Lower lobe of right lung (tissue), 2 donors: ENCODE results near the gene USP17L11. TPM values are rescaled to one million over a fixed set of nuclear protein-coding genes. Genes with fewer than 3 reads are reported as not detected.
"Not testable (repeated sequence)": the region's sequence is repeated elsewhere in the genome, so short reads cannot be mapped to it uniquely, and the experiment has no call there.

ENCODE experiments used
- ATAC-seq, 2 donors: fragments of 200-7000 bp; cut with Tn5 transposase; one replicate each; pipeline ENCODE4 v1.9.1; 2020 to 2022; ENCODE audit warnings: mild to moderate bottlenecking in 2 of 2, moderate library complexity in 2 of 2
- DNase-seq: peaks from one replicate; pipeline ENCODE4 v3.0.0-alpha.2; 2020
- H3K27ac ChIP-seq: fragments of 200-600 bp; one replicate; pipeline ENCODE4 v1.8.0; 2022
- H3K27me3 ChIP-seq: fragments of 200-600 bp; one replicate; pipeline ENCODE4 v1.8.0; 2022; ENCODE audit warnings: low read depth
- H3K36me3 ChIP-seq: fragments of 200-600 bp; one replicate; pipeline ENCODE4 v1.8.0; 2022; ENCODE audit warnings: mild to moderate bottlenecking
- H3K4me1 ChIP-seq: fragments of 200-600 bp; one replicate; pipeline ENCODE4 v1.8.0; 2022
- H3K4me3 ChIP-seq: fragments of 200-600 bp; one replicate; pipeline ENCODE4 v1.8.0; 2022; ENCODE audit warnings: mild to moderate bottlenecking
- H3K9me3 ChIP-seq: fragments of 200-600 bp; one replicate; pipeline ENCODE4 v1.8.0; 2022
- intact Hi-C: fragments of 100-400 bp; cut with DNase I; formaldehyde crosslinking; loops from one replicate; pipeline ENCODE4 v1.11.0; 2022
- total RNA-seq: library from RNA; stranded (reverse); fragmentation: NEBNext Ultra II Directional; extraction: Animal tissue kit (Norgen Biotek cat#: 25700); gene quantifications from one replicate; pipeline ENCODE4 v1.2.1, GENCODE V29; 2021
- donor health status: DM: no; HTN: yes; CAD: no; lungs with severe emphysema.

Gene USP17L11
- total RNA-seq, 1 donor from 2014 or later: not detected

GRCh38 chr4:9253078-9253477 lies 37.9 kb downstream of the USP17L11 start, which contains the start of gene USP17L19:
TSS of gene USP17L19 (plus strand) at chr4:9253378. CDS start at chr4:9253378, 0 bp downstream.
- H3K27me3 ChIP-seq, DNase-seq, H3K4me1 ChIP-seq, H3K9me3 ChIP-seq, H3K27ac ChIP-seq, intact Hi-C loops, ATAC-seq, H3K4me3 ChIP-seq, H3K36me3 ChIP-seq: not testable (repeated sequence)

DNA sequence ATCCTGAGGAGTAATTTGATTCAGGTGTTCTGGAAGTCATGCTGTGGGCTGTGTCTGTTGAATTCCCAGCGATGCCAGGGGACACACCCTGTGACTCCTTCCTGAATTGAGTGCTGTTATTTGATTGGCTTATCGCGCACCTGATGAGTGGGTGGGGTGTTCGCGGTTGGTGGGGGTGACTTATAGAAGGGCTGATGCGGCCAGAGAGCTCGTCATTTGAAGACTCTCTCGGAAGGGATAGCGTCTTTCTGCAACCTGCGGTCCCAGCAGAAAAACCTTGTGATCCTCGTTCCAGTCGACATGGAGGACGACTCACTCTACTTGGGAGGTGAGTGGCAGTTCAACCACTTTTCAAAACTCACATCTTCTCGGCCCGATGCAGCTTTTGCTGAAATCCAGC lies 42.6 kb downstream of the USP17L11 start, which contains the start of gene USP17L20:
TSS of gene USP17L20 (plus strand) at position 301 of the 400 bp plus-strand sequence. CDS start at position 301, 0 bp downstream.
- H3K27ac ChIP-seq, H3K4me1 ChIP-seq, DNase-seq, H3K36me3 ChIP-seq, H3K27me3 ChIP-seq, ATAC-seq, H3K9me3 ChIP-seq, intact Hi-C loops, H3K4me3 ChIP-seq: not testable (repeated sequence)

GRCh38 chr4:9262572-9262971 lies 47.4 kb downstream of the USP17L11 start, which contains the start of gene USP17L21:
TSS of gene USP17L21 (plus strand) at chr4:9262872. CDS start at chr4:9262872, 0 bp downstream.
- intact Hi-C loops, ATAC-seq, H3K4me1 ChIP-seq, H3K36me3 ChIP-seq, DNase-seq, H3K9me3 ChIP-seq, H3K27ac ChIP-seq, H3K27me3 ChIP-seq, H3K4me3 ChIP-seq: not testable (repeated sequence)

Other genes with a start within 250 kb of the USP17L11 start
- gene FAM90A26, start 45.0 kb upstream of the USP17L11 start, total RNA-seq: not detected
- not detected for gene USP17L10, start 4.7 kb upstream of the USP17L11 start, total RNA-seq
- gene USP17L12, start 4.7 kb downstream of the USP17L11 start, total RNA-seq: not detected
- gene USP17L13, start 9.5 kb downstream of the USP17L11 start, total RNA-seq: not detected
- gene USP17L15, start 19.0 kb downstream of the USP17L11 start, total RNA-seq: not detected
- not detected for gene USP17L17, start 28.5 kb downstream of the USP17L11 start, total RNA-seq
- not detected for gene USP17L18, start 33.2 kb downstream of the USP17L11 start, total RNA-seq
- not detected for gene USP17L19, start 38.0 kb downstream of the USP17L11 start, total RNA-seq
- gene USP17L20, start 42.7 kb downstream of the USP17L11 start, total RNA-seq: not detected
- not detected for gene USP17L21, start 47.5 kb downstream of the USP17L11 start, total RNA-seq
- not detected for gene USP17L22, start 52.2 kb downstream of the USP17L11 start, total RNA-seq
- not detected for gene USP17L24, start 109.8 kb downstream of the USP17L11 start, total RNA-seq
- gene USP17L25, start 114.5 kb downstream of the USP17L11 start, total RNA-seq: not detected
- gene USP17L26, start 119.3 kb downstream of the USP17L11 start, total RNA-seq: not detected
- gene USP17L5, start 124.0 kb downstream of the USP17L11 start, total RNA-seq: not detected
- gene USP17L27, start 128.7 kb downstream of the USP17L11 start, total RNA-seq: not detected
- gene USP17L28, start 133.5 kb downstream of the USP17L11 start, total RNA-seq: not detected
- gene USP17L29, start 138.2 kb downstream of the USP17L11 start, total RNA-seq: not detected
- not detected for gene USP17L30, start 147.7 kb downstream of the USP17L11 start, total RNA-seq
- gene DEFB131A, start 229.0 kb downstream of the USP17L11 start, total RNA-seq: not detected